A673 (cell line): ENCODE results near the gene PPP1R16B.

Experiments used
- CTCF ChIP-seq: fragments of 300-800, 200-600 bp; sonication (generic); conservative IDR thresholded peaks from 2 replicates; pipeline ENCODE4 v1.5.1; 2017; ENCODE audit warnings: low read depth, mild to moderate bottlenecking, antibody characterized with exemption, low read length, moderate library complexity, mixed read lengths
- EZH2 ChIP-seq: fragments of 200-600 bp; sonication (generic); IDR thresholded peaks from 2 replicates; pipeline ENCODE4 v1.6.1; 2017; ENCODE audit warnings: borderline replicate concordance, low read depth, mild to moderate bottlenecking, mixed read lengths, antibody characterized with exemption, low read length; ENCODE audit not compliant: poor library complexity, severe bottlenecking

- TF ChIP-seq CTCF (no peak), EZH2 (no peak)
Observed at GRCh38 chr20:38828514-38829295, 23.2 kb downstream of the PPP1R16B start.
